GM19395 (cell line): Measurements from ENCODE around the gene MAGI1.
A peak's percentile ranks its signal among the peaks of the same experiment; 100 is the strongest.
"Not testable (repeated sequence)": the region's sequence is repeated elsewhere in the genome, so short reads cannot be mapped to it uniquely, and the experiment has no call there.

Experiments
- ATAC-seq: cut with Tn5 transposase; IDR thresholded peaks from one replicate; pipeline ENCODE4 v1.9.1; 2021; ENCODE audit warnings: mild to moderate bottlenecking, moderate library complexity; ENCODE audit not compliant: unreplicated experiment

MAGI1 gene

GRCh38 chr3:65914740-65915367 is 123.9 kb downstream of the MAGI1 start:
- ATAC-seq, result no peak

DNA sequence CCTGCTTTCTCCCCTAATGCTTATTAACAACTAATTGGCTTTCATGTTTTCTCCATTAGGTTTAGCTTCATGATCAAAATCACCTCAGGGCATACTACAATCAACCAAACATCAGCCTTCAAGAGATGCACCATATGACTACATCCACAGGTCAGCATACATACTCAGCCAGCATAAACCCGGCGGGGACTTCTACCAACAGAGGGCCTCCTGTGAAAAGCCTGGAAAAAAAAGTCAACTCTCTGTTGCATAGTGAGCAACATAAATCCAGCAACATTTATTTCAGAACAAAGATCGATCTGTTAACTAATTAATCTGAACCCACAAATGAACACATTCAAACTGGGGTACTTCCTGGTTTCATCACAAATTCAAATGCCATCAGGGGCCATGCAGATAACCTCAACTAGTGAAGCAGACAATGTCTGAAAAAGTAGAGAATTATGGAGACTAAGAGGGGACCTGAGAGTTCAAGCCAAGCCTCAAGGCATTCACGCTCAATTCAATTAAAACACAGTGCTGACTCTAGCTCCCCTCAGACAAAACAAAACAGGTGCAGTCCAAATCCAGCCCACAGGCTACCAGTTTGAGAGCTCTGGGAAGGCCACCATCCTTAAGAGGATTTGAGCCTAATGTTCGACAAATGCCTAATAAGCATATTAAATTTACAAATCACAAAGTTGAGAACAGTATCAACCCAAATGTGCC is 124.5 kb downstream of the MAGI1 start:
- ATAC-seq, result no peak

- no peak for ATAC-seq
Measured at GRCh38 chr3:65912647-65913046, 126.1 kb downstream of the MAGI1 start.

GRCh38 chr3:65908588-65908987 is 130.1 kb downstream of the MAGI1 start:
- no peak for ATAC-seq

GRCh38 chr3:65907232-65908130 is 131.2 kb downstream of the MAGI1 start:
- ATAC-seq, result no peak

DNA sequence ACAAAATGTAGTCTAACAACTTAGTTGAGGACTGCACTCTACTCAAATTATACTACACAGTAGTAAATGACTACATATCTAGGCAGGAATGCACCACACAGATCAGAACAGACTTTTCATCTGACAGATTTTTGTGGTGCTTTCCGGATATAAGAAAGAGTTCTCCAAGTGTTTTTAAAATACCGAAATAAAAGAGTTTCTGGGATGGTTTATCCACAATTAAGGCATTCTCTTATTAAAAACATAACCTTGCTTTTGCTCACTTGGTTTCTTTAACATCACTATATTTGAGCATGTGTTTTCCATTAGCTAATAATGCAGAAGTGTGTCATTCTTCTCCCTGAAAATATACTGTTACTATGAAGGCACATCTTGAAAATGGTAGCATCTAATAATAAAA is 132.9 kb downstream of the MAGI1 start:
- no peak for ATAC-seq

- no peak for ATAC-seq
Measured at GRCh38 chr3:65904016-65904415, 134.7 kb downstream of the MAGI1 start.

DNA sequence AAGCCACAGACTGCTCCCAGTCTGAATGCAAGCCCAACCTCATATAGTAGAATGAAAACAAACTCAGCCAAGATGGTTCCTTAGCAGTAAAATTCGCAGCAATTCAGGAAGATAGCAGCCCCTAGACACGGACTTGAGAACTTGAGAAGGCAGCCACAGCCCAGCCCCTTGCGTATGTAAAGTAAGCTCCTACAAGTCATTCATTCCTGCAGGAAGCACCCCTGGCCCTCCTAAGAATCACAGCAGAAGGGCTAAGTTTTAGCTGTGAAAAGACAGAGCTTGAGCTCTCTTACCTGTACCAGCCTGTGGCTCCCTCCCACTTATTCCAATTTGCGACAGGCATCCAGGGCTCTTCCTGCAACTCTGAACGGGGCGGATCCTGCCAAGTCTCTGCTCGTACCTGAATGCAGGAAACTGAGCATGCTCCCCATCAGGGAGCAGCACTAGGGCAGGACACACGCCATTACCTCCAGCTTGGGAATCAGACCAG is 136.4 kb downstream of the MAGI1 start:
- ATAC-seq, result no peak

GRCh38 chr3:65901226-65901625 is 137.5 kb downstream of the MAGI1 start:
- no peak for ATAC-seq

GRCh38 chr3:65899226-65899625 is 139.5 kb downstream of the MAGI1 start:
- ATAC-seq, result no peak

DNA sequence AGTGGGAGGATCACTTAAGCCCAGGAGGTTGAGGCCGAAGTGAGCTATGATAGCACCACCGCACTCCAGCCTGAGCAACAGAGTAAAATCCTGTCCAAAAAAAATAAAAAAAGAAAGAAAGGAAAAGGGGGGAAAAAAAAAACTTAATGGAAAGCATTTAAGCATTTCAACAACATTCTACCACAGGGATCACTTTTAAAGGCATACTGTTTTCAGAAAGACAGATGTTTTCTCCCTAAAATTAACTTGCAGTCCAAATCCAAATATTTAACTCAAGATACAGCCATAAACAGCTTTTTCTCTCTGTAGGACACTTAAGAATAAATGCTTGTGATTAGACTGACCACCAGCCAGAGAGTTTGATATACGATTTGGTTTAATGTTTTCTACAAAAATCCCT is 141.0 kb downstream of the MAGI1 start:
- ATAC-seq, result no peak

- ATAC-seq, result no peak
Measured at GRCh38 chr3:65896321-65896720, 142.4 kb downstream of the MAGI1 start.

DNA sequence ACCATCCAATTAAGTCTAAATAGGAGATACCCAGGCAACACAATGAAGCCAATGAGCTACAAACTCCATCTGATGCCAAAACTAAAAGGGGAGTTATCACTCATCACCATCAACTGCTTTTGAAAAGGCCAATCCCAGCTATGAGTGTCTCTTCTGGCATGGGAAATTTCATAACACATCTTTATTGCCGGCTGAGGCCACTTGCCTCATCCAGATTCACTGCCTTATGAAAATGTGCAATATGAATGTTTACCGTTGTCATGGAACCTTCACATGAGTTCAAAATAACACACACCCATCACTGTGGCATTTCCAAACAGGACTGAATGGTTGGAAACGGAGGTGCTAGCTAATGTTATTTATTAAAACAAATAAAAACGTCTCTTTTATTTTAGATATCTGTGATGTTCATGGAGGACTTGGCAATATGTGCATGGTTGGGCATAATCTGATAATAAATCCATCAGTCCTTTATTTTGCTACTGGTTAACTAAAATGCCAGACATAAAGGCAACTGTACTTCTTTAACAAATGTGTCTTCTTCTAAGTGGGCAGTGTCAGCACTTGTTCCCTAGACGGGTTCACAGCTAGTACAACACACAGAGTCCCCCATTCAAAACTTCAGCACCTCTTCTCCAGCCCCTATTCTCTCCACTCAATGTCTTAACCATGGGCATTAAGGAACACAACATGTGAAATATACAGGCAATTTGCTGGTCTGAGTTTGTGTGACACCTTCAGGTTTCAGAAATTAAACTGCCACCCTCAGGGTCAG is 143.9 kb downstream of the MAGI1 start:
- ATAC-seq, result no peak

DNA sequence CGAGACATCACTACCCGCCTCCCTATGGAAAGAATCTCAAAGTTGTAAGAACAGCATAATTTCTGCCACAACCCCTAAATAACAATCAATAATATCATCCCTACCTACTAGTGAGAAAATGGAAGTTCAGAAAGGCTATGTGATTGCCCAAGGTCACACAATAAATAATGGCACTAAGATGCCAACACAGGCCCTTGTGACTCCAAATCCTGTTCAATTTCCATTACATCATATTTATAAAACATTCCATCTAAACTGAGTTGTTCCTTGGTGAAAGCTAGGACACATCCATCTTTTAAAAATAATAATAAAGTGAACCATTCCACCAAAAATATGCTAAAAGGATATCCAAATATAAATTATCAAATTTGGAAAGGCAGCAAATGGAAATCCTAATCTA is 144.6 kb downstream of the MAGI1 start:
- no peak for ATAC-seq

DNA sequence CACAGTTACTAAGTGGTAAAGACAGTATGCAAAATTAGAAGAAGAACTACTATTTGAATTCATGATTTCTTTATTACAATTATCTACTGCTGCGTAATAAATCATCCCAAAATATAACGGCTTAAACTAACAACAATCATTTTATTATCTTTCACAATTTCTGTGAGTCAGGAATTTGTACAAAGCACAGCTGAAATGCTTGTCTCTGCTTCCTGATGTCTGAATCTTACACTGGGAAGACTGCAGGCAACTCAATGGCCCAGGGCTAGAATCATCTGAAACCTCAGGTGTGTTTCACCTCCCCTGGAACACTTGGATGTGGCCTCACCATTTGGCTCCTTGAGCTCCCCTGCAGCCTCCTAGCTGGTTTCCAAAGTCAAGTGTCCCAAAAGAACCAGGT is 145.1 kb downstream of the MAGI1 start:
- no peak for ATAC-seq

GRCh38 chr3:65891477-65891876 is 147.2 kb downstream of the MAGI1 start:
- ATAC-seq, result not testable (repeated sequence)

GRCh38 chr3:65890328-65890727 is 148.4 kb downstream of the MAGI1 start:
- no peak for ATAC-seq

GRCh38 chr3:65889707-65890099 is 149.0 kb downstream of the MAGI1 start:
- no peak for ATAC-seq

GRCh38 chr3:65888980-65889706 is 149.6 kb downstream of the MAGI1 start:
- peak; percentile 62 for ATAC-seq

- ATAC-seq, result no peak
Measured at GRCh38 chr3:65888196-65888595, 150.5 kb downstream of the MAGI1 start.
